Activated CD4-positive, alpha-beta T cell treated with anti-CD3 and anti-CD28 coated beads, Interleukin-2, Interleukin-6, amounts not matched to agents 100 ng/mL and 50 ng/mL, durations not matched to agents 16 hours and 8 hours (primary cell): Measurements from ENCODE around the gene MIER2.

ENCODE experiments used
- DNase-seq: peaks from one replicate; pipeline ENCODE4 v3.0.0-alpha.2; 2020

MIER2 gene

DNA sequence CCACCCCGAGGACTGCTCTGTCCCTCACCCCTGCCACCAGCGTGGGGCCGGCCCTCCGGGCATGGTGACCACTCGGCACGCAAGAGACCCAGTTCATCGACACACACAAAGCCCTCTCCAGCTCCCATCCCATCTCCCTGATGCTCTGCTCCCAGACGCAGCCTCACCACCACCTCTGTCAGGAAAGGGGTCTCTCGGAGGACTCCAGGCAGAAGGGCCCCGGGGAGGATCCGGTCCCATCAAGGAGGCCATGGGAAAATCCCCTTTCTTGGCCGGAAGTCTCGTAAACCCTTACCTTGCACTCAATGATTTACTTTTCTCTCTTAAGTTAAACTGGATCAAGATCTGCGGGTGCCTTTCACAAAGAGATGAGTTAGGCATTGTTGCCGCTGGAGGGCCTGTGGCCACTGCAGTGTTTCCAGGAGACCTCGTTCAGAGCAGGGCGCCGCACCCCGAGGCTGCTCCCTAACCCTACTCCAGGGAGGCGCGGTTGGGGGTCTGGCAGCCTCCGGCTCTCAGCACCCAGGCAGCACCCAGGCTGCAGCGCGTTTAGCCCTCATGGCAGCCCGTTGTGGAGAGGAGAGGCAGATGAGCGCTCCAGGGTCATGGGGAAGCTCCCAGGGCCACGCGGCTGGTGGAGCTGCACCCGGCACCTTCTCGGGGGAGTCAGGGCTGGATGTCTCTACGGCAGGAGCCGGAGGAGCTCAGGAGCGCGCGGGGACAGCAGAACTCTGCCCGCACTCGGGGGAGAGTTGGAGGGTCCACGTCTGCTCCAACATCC, 33.4 kb upstream of the MIER2 start:
- DNase-seq: no peak

DNA sequence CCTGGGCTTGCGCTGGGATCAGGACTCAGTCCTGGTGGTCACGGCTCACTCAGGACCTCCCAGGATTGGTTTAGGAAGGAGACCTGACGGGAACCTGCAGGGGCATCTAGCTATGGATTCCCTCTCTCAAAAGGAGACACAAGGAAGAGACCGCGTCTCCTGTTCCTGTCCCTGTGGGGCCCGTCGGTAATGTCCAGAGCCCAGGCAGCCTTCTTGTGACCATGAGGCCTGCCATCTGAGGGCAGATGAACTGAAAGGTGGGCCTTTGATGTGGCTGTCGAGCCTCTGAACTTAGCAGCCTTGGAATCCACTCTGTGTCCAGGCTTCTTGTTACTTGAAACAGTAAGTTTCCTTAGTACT, 31.5 kb upstream of the MIER2 start:
- no peak for DNase-seq

DNA sequence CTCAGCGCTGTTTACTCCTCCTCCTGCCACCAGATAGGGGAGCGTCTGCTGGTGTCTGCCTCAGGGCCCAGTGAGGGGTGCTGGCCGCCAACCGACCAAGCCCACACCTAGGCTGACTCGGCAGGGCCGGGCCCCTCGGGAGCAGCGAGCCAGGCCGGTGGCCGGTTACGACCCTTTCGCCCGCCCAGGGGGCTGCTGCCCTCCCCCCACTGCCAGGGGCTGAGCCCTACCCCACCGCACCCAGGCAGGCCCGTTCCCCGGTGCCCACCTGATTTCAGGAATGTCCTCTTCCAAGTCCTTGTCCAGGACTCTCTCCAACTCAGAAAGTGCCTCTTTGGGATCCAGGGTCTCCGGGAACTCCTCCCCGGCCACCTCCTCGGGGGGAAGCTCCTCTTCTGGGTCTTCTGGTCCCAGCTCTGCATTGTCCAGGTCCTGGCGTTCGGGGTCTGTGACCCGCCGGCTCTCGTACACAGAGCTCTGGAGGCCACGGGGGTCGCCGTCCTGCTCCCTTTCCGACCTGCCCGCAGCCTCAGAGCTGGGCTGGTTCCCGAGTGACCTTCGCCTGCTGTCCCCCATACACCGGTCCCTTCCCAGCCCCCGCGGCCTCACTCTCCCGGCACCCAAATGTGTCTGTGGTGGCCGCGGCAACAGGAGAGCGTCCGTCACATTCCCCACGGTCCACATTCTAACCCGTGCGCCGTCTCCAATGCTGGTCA, 31.0 kb upstream of the MIER2 start:
- no peak for DNase-seq

DNA sequence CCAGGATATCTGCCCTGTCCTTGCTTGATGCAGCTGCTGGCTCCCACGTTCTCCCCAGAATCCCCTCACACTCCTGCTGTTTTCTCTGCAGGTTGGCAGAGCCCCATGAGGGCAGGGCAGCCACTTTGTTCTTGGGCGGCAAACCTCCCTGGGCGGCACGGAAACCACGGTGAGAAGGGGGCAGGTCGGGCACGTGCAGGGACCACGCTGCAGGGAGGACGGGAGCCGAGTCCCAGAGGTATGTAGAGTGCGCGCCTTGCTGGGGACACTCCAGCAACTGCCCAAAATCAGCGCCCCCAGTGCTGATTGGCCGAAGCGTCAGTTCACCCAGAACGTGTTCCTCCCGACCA, 30.3 kb upstream of the MIER2 start:
- DNase-seq: no peak

DNA sequence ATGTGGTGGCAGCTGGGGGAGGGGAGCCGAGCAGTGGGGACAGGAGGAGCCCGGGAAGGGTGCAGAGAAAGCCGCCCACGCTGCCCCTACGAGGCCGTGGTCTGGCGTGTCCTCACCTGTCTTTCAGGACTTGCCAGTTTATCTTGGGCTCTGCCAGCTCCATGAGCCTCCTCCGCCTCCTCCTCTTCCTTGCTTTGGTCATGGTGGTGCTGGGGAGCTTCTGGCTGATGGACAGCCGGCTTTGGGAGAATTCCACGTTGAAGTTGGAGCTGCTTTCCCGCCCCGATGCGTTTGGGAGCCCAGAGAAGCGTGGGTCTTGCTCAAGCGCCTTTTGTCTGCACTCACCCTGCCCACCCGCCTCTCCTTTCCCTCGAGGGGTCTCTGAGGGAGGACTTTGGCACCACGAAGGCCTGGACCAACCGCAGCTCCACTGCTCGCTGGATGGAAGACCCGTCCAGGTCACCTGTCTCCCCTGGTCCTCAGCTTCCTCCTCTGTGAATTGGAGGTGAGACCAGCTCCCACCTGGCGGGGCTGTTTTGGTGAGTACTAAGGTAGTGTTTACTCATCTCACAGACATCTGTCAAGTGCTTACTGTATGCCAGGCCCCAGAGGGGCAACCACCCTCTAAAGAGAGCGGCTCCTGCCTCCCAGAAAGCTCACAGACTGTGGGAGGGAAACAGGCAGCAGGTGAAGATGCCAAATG, 29.7 kb upstream of the MIER2 start:
- no peak for DNase-seq

DNA sequence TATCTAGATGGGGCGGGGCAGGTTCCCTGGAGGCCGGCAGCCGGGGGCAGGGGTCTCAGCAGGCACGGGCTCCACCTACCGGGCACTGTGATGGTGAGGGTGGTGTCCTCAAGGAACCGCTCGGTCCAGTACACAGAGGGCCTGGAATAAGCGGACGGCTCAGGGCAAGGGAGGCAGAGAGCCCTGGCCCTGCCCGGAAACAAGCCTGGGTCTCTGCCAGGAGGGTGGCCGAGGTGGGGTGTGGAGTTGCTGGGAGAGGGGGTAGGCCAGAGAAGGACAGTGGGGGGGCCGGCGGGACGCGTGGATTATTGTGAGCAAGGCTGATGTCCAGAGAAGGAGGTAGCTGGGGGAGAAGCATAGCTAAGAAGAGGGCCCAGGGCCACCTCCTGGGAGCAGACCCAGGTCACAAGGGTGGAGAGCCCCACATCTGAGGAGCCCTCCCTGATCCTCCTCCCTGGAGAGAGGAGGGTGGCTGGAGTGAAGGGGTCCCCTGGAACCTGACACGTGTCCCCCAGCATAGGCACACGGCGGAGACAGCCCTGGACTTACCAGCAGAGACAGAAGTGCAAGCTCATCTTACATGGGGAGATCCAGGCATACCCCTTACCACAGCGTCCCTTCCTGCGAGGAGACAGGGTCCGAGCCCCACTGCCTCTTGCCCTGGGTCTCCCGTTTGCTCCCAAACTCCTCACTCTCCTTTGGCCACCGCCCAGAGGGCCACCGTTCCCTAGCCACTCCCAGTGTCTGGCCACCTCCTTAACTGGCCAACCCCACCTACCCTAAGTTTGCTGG, 29.0 kb upstream of the MIER2 start:
- DNase-seq: no peak

DNA sequence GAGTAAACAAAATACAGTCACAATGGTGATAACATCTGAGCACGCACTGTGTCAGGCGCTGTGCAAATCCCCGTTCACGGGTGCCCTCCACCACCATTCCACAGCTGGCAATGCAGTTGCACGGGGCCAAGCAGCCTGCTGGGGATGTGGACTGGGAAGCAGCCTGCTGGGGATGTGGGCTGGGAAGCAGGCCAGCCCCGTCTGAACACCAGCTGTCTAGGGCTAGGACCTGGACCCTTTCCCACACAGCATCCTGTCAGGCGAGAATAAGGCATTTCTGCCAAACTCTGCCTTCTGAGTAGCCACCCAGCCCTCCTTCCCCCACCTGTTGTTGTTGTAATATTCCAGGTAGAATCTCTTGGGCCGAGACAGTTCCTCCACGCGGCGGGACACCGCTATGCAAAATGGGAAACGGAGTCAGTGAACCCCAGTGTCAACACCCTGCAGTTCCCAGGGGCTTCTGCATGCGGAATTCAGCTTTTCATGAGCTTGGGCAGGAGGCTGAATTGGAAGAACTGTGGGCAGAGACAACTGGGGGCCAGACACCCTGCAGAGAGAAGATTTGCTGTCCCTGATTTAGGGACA, 27.8 kb upstream of the MIER2 start:
- DNase-seq: no peak

DNA sequence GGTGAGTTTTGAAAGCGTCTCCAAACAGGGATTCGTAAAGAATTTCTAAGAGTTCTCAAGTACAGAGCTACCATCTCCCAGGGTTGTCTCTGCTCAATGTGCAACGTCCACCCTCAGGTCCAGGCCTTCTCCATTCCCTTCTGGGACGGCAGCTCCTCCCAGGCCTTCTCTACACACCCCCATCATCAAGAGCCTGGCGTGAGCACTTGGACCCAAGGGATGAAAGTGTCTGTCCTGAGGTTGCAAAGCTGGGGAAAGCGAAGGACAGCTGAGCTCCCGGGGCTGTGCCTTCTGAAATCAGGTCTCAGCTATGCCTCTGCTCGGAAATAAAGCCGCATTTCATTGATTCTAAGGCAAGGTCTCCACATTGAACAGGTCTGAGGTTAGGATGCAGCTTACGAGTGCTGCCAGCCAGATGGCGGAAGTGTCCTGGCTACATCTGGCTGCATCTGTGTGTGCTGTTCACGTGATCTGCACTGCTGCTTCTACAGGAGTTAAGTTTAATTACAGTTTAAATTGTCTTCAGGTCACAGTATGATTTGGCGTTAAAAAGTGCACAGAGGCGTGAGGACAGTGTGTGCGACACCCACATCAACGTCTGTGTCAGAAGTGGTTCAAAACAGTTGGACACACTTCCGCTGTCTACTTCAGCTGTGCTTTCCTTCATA, 27.0 kb upstream of the MIER2 start:
- DNase-seq: no peak

DNA sequence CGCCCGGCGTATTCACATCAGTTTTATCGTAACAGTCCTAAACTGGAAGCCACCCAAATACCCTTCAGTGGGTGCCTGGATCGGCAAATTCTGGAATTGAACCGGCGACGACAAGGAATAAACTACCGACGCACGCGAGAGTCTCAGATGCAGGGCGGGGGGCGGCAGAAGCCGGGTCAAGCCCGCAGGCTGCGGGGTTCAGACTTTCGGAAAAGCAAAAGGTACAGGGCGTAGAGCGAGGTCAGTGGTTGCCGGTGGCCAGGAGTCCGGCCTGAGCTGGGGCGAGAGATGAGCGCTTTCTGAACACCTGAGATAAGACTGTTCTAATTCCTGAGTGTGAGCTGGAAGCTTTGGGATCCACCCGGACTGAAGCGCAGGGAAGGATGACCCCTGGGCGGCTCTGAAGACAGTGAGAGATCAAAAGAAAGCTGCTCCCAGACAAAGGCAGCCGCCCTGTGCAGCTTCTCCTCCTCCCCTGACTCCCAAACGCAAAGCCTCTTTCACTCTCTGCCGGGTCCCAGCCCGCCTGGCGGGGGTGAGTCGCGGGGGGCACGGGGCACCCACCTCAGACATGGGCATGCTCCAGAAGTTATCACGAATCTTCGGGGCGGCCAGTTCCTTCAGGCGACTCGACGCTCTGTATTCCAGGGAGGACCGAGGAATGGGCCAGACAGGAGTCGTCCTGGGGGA, 26.2 kb upstream of the MIER2 start:
- no peak for DNase-seq

DNA sequence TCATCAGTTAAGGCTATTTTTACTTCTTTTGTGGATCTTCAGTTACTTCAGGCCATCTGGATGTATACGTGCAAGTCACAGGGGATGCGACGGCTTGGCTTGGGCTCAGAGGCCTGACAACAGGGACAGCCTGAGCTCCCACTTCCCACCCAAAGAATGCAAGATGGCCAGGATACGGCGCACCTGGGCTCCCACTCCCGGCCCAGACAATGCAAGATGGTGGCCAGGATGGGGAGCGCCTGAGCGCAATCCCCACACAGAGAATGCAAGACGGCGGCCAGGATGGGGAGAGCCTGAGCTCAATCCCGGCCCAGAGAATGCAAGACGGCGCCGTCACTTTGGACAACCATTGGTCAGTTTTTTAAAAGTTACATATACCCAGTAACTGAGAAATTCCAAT, 25.3 kb upstream of the MIER2 start:
- no peak for DNase-seq

DNA sequence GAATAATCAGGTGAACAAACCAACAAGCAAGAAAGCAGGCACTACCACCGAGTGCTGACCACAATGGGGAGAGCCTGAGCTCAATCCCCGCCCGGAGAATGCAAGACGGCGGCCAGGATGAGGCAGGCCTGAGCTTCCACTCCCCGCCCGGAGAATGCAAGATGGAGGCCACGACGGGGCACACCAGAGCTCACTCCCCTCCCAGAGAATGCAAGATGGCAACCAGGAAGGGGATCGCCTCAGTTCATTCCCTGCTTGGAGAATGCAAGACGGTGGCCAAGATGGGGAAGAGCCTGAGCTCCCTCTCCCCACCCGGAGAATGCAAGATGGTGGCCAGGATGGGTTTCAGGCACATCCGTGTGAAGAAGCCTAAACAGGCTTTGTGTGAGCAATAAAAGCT, 24.7 kb upstream of the MIER2 start:
- DNase-seq: no peak

DNA sequence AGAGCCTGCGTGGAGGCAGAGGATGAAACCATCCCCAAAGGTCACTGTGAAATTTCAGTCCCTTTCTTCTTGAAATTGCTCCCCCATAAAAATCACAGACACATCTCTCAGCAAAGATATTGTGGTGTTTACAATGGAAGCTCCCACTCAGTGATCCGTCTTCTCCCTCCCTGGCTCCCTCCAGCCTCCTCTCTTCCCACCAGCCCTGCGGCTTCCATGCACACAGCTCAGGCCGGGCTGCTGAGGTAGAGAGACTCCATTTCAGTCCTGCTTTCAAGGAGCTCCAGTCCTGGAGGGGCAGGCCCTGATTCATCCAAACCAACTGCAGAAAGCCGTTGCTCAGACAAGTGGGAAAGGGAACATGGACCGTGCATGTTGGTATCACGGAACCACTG, 24.0 kb upstream of the MIER2 start:
- DNase-seq: no peak

DNA sequence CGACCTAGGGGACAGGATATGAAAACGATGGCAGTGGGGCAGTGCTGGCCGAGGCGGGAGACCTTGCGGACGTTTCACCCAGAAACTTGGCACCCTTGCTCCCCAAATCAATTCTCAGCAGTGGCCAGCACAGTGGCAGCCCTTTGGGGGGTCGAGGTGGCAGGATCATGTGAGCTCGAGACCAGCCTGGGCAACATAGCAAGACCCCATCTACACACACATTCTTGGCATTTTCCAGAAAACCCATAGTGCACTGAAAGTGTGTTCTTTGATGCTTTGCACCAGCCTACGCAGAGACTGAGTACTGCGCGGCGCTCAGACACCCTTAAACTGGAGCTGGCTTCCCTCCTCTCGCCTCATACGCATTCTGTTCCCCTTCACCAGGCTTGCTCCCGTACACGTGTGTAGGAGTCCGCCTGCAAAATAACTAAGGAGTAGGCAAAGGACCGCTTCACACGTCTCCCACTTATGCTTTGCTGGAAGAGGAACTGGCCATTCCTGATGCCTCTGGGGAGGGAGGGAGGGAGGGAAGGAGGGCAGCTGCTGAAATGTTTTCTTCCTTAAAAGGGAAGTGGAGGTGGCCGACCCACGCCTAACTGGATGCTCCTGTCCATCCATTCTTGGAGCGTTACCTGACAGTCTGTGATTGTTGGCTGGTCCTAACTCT, 23.5 kb upstream of the MIER2 start:
- no peak for DNase-seq

DNA sequence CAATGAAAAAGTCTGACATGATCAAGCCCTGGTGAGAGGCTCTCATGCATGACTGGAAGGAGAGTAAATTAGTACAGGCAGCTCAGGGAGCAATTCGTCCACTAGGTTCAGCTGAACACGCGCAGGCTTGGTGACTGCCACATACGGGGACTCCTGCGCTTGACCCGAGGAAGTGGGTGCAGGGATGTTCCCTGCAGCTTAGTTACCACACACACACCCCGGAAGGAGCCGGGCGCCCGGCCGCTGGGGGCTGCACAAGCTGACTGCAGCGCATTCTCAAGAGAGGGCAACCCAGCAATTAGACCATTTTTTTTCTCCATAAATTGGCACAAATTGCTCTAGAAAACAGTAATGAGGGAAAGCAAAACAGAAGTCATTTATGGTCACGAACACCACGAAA, 23.0 kb upstream of the MIER2 start:
- no peak for DNase-seq

DNA sequence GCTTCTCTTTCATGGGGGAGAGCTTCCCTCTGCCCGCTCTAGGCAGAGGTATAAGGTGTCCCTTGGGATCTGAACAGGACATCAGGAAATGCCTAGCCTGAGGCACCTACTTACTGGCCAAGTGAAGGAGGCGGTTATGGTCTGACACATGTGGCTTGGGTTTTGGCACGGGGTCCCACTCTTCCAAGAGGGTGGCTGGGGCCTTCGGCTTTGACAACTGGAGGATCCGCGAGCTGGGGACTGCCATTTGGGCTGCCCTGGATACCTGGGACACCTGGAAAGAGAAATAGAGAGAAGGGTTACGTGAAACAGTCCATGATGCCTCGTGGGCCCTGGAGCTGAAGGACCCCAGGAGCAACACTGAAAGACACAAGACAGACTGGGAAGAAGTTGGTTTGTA, 22.4 kb upstream of the MIER2 start:
- no peak for DNase-seq

DNA sequence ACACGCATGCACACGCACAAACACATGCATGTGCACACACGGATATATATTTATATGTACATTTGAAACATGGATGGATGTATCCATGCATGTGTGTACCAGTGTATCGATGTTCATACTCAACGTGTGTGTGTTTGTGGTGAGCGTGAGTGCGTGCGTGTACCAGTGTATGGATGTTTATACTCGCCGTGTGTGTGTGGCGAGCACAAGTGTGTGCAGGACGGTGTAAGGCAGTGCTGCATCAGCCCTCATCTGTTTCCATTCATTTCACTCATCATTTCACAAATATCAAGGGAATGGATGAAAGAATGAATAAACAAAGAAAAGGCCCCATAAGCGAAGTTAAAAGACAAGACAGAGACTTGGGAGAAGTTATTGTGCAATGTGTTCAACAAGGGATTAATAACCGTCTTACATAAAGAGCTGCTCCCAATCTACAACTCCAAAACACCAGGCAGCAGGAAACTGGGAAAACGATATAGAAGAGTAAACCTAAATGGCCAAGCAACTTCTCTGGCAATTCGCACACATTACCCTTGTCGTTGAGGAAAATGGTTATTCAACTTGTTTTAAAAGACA, 21.7 kb upstream of the MIER2 start:
- DNase-seq: no peak

DNA sequence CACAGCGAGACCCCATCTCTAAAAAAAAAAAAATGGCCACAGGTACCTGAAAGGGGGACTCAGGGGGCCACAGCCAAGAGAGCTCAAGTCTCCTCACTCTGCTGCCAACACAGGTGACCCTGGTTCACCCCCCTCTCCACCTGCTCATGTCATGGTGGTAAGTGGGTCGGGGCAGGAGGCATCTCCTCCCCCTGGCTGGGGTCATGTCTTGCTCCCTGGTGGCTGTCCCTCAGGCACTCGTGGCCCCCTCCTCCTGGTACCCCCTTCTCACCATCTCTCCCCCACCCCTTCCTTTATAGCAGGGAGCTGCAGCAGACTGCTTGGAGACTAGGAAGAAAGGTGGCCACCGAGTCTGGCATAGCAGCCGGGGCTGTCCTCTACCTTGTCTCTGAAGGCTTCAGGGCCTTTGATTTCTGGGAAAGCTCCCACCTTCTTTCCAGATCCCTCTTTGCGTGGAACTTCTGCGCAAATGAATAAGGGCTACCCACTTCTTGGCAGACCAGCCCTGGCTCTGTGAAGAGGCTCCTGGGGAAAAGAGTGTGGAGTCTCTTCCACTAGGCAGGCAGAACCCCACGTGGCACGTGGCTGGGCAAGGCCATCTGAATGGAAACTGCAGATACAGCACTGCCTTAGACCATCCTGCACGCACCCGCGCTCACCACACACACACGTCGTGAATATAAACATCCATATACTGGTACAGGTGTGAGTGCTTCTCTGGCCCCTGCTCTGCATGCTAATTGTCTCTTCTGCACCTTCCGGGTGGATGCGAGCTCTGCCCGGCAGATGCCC, 20.1 kb upstream of the MIER2 start:
- DNase-seq: no peak

DNA sequence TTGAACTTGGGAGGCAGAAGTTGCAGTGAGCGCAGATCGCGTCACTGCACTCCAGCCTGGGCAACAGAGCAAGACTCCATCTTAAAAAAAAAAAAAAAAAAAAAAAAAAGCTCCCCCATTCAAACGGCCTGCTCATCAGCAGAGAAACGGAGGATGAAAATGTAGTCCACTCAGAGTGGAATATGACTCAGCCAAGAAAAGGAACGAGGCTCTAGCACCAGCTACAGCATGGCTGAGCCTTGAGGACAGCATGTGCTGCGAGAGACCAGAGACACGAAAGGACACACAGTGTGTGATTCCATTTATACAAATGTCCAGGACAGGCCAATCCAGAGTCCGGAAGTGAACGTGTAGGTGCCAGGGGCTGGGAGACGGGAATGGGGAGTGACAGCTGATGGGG, 18.1 kb upstream of the MIER2 start:
- no peak for DNase-seq

DNA sequence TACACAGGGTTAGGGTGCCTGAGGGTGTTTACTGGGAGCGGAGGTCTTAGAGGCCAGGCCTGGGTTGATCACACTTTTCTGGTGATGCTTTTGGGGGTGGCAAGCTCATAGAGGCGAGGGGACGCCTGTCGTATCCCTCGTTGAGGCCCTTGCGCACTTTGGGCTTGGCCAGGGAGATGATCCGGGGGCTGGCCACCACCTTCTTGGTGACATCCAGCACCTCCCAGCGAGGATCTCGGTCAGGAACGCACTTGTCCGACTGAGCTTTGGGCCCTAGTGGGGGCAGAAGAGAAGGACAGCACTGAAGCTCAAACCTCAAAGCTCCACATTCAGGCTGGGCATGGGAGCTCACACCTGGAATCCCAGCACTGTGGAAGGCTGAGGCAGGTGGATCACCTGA, 17.6 kb upstream of the MIER2 start:
- no peak for DNase-seq

DNA sequence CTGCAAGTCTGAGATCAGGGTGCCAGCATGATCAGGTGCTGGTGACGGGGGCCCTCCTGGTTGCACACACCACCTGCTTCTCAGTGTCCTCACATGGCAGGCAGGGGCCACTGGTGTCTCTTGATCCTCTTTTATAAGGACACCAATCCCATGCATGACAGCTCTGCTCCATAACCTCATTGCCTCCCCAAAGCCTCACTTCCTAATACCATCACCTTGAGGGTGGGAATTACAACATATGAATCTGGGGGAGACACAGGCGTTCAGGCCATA, 15.0 kb upstream of the MIER2 start:
- DNase-seq: no peak
